ENCODE measurements around the gene RGP1.
A peak's percentile ranks its signal among the peaks of the same experiment; 100 is the strongest.

The RGP1 gene

DNA sequence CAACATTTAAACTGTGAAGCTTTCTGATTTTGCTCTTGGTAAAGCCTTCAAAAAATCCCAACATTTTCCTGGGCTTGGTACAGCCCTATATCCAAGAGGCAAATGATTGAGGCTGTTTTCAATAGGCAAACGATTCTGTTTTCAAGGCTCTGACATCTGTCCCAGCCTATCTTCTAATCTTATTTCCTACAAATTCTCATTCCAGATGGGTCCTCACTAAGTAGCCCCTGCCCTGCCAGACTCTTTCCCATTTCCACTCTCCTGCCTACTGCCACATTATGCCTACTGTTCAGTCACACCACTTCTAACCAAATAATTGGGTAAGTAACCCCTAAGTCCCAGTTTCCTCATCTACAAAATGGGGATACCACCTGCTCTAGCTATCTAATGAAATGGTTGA, 3.5 kb upstream of the RGP1 start:
- no peaks in the 10 kb centered on the region for H3K9me3 ChIP-seq (replicated peaks; ENCODE audit: insufficient read depth, low read length)
- H3K9ac ChIP-seq (ENCODE audit: low read length): no peak overlapping the region
- DNase-seq: no peak
- H3K9me2 ChIP-seq (replicated peaks; ENCODE audit: insufficient read depth, low read length): no peaks in the 10 kb centered on the region
- H2AFZ ChIP-seq (ENCODE audit: low read length): no peak overlapping the region
- no peaks in the 10 kb centered on the region for H3K36me3 ChIP-seq (replicated peaks; ENCODE audit: insufficient read depth, low read length)
- H3F3A ChIP-seq (ENCODE audit: insufficient read depth, low read length): peaks cover 14% of the 10 kb centered on the region
- H4K20me1 ChIP-seq (ENCODE audit: insufficient read depth, low read length): peaks cover 11% of the 10 kb centered on the region
- H3K4me3 ChIP-seq (ENCODE audit: low read length): no peak overlapping the region
- no peaks in the 10 kb centered on the region for H3K27me3 ChIP-seq (replicated peaks; ENCODE audit: insufficient read depth, low read length)
- H3K4me1 ChIP-seq (ENCODE audit: low read length): peaks cover 20% of the 10 kb centered on the region
- TF ChIP-seq EZH2 (optimal IDR thresholded peaks at IDR 0.05; ENCODE audit: low read depth, low read length) (no peak), EZH2phosphoT487 (IDR thresholded peaks at IDR 0.05; ENCODE audit: low read length) (no peak)
- TF ChIP-seq, protein P1, sequence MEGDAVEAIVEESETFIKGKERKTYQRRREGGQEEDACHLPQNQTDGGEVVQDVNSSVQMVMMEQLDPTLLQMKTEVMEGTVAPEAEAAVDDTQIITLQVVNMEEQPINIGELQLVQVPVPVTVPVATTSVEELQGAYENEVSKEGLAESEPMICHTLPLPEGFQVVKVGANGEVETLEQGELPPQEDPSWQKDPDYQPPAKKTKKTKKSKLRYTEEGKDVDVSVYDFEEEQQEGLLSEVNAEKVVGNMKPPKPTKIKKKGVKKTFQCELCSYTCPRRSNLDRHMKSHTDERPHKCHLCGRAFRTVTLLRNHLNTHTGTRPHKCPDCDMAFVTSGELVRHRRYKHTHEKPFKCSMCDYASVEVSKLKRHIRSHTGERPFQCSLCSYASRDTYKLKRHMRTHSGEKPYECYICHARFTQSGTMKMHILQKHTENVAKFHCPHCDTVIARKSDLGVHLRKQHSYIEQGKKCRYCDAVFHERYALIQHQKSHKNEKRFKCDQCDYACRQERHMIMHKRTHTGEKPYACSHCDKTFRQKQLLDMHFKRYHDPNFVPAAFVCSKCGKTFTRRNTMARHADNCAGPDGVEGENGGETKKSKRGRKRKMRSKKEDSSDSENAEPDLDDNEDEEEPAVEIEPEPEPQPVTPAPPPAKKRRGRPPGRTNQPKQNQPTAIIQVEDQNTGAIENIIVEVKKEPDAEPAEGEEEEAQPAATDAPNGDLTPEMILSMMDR (IDR thresholded peaks at IDR 0.05; ENCODE audit: low read length): no peak
- peaks cover 76% of the 10 kb centered on the region for H3K79me2 ChIP-seq (ENCODE audit: low read length)
- peak overlapping the region; percentile 97; the same call in 1 of the 2 replicates for H3K4me2 ChIP-seq (ENCODE audit: low read depth, low read length)
- H3K27ac ChIP-seq (ENCODE audit: low read length): no peak overlapping the region

DNA sequence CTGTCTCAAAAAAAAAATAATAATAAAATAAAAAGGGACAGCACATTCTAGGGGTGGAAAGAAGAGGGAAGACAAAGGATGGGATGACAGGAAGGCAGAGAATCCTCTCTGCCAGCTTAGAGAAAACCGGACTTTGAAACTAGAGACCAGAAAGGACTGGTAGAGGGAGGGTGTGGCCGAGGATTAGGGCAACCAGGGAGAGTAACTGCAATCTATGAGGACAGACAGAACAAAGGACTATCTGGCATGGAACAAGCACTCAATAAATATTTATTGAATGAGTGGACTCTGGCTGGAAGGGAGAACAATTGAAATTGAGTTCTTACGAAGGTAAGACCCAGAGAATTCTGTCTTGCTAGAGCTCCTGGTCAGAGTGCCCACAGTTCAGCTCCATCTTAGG, 2.5 kb upstream of the RGP1 start:
- Histone ChIP-seq H3K27me3 (replicated peaks; ENCODE audit: insufficient read depth, low read length) (no peaks in the 10 kb centered on the region), H3K4me1 (ENCODE audit: low read length) (peaks cover 20% of the 10 kb centered on the region), H3F3A (ENCODE audit: insufficient read depth, low read length) (peaks cover 14% of the 10 kb centered on the region), H3K4me2 (ENCODE audit: low read depth, low read length) (peak overlapping the region; percentile 97), H3K79me2 (ENCODE audit: low read length) (peaks cover 77% of the 10 kb centered on the region), H2AFZ (ENCODE audit: low read length) (no peak overlapping the region), H3K27ac (ENCODE audit: low read length) (no peak overlapping the region), H3K9me2 (replicated peaks; ENCODE audit: insufficient read depth, low read length) (no peaks in the 10 kb centered on the region), H4K20me1 (ENCODE audit: insufficient read depth, low read length) (peaks cover 11% of the 10 kb centered on the region), H3K36me3 (replicated peaks; ENCODE audit: insufficient read depth, low read length) (0 out of 2 replicates have a peak, but pooled peaks cover 5% of the 10 kb centered on the region), H3K4me3 (ENCODE audit: low read length) (peak overlapping the region; percentile 96), H3K9ac (ENCODE audit: low read length) (no peak overlapping the region), H3K9me3 (replicated peaks; ENCODE audit: insufficient read depth, low read length) (no peaks in the 10 kb centered on the region)
- TF ChIP-seq EZH2phosphoT487 (IDR thresholded peaks at IDR 0.05; ENCODE audit: low read length): no peak
- TF ChIP-seq, protein P1 (IDR thresholded peaks at IDR 0.05; ENCODE audit: low read length): no peak
- TF ChIP-seq EZH2 (optimal IDR thresholded peaks at IDR 0.05; ENCODE audit: low read depth, low read length): no peak
- DNase-seq: no peak

DNA sequence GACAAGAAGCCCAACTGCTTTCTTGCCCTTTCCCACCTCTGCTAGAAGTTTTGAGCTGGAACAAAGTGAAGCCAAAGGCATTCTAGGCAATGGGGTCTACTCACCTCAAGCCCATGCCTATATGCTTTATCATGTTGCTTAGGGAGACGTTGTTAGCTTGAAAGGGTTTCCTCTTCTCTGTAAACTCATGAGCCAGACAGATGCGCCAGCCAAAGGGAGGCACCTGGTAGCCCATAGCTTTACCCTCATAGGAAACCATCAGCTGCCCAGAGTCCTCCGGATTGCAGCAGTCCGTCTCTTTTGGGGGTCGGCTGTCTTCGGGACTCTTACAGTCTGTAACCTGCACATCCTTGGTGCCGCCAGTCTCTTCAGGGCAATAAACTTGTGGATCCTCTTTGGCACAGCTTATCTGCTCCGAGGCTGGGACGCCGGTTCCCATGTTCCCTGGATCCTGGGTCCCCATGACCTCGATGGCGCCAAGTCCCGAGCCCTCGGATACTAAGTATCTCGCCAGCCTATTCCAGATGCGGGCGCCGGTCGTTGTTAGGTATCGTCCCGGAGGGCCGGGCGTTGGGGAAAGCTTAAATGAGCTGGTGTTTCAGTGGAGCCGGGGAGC, 737 bp upstream of the RGP1 start:
- peak overlapping the region; percentile 85 for H3K9ac ChIP-seq (ENCODE audit: low read length)
- H3K4me1 ChIP-seq (ENCODE audit: low read length): peaks cover 20% of the 10 kb centered on the region
- peak overlapping the region; percentile 97 for H3K4me2 ChIP-seq (ENCODE audit: low read depth, low read length)
- H3K27ac ChIP-seq (ENCODE audit: low read length): peak overlapping the region; percentile 50; the same call in 1 of the 2 replicates
- peaks cover 11% of the 10 kb centered on the region for H4K20me1 ChIP-seq (ENCODE audit: insufficient read depth, low read length)
- H3K36me3 ChIP-seq (replicated peaks; ENCODE audit: insufficient read depth, low read length): 0 out of 2 replicates have a peak, but pooled peaks cover 5% of the 10 kb centered on the region
- no peaks in the 10 kb centered on the region for H3K9me2 ChIP-seq (replicated peaks; ENCODE audit: insufficient read depth, low read length)
- TF ChIP-seq EZH2 (optimal IDR thresholded peaks at IDR 0.05; ENCODE audit: low read depth, low read length): no peak
- TF ChIP-seq, protein P1 (IDR thresholded peaks at IDR 0.05; ENCODE audit: low read length): no peak
- TF ChIP-seq EZH2phosphoT487 (IDR thresholded peaks at IDR 0.05; ENCODE audit: low read length): no peak
- H3K27me3 ChIP-seq (replicated peaks; ENCODE audit: insufficient read depth, low read length): no peaks in the 10 kb centered on the region
- no peak for DNase-seq
- peaks cover 69% of the 10 kb centered on the region for H3K79me2 ChIP-seq (ENCODE audit: low read length)
- H2AFZ ChIP-seq (ENCODE audit: low read length): peak overlapping the region; percentile 37
- H3K4me3 ChIP-seq (ENCODE audit: low read length): peak overlapping the region; percentile 96
- H3F3A ChIP-seq (ENCODE audit: insufficient read depth, low read length): peaks cover 14% of the 10 kb centered on the region
- no peaks in the 10 kb centered on the region for H3K9me3 ChIP-seq (replicated peaks; ENCODE audit: insufficient read depth, low read length)
